ENCODE results near the gene FIGN.

The FIGN gene

DNA sequence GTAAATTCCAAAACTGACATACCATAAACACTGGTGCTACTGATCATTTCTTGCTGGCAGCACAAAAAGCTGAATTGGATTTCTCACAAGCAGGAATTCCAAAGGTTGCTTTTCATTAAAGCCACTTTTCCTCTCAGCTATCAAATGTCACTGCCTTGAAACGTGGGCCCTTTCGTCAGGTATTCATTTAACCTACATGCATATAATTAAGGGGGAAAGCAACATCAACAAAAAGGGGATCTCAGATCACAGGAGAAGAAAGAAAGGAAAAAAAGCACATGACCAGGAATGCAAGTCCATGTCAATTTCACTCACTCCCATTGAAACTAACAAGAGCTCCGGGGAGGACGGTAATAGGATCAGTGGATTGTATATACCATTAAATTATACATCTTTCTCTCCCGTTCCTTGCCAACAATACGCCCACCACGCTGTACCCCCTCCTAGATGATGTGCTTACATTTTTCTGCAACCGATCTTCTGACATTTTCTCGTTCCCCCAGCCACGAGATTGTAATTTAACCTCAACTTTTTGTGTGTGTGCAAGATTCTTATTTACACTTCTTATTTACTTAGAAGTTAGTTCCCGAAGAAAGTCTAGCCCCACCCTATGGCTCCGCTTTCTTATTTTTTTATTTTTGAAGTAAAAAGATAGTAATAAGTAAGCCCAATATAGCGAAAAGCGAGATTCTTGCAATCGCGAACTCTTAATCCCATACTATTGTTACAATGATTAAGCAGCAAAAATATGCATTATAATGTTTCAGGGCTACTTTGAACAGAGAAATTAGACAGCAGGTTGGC lies 725 bp downstream of the FIGN start:
- peak; percentile 21 for DNase-seq

DNA sequence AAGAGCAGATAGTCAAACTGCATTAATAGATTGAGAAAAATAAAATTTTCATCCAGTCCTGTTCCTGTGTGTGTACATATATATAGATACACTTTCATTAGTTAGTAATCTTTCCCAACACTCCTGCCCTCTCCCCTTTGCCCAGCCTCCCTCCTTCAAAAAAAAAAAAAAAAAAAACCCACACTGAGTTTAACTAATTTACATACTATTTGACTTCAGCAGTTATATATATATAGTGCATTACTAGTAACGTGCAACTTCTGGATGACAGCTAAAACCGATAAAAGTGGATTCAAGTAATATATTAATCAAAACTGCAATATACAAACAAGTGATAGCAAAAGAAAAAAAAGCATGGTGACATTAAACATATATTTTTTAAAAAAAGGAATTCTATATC lies 1.4 kb downstream of the FIGN start:
- DNase-seq, result no peak

DNA sequence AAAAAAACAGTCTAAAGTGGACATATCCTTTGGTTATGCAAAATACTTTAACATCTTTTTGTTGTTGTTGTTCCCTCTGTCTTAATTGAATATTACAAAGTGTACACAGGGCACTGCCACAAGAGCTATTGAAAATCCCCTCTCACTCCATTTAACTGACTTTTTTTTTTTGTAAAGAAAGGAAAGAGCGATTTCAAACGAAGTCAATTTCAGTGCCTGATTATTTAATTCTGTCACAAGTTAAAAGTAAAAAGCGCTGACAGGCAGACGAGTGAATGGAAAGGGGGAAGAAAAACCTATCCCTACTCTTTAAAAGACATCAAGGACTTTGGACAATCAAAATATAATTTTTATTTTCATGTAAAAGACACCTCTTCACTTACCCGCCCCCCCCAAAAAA lies 1.9 kb downstream of the FIGN start:
- no peak for DNase-seq

DNA sequence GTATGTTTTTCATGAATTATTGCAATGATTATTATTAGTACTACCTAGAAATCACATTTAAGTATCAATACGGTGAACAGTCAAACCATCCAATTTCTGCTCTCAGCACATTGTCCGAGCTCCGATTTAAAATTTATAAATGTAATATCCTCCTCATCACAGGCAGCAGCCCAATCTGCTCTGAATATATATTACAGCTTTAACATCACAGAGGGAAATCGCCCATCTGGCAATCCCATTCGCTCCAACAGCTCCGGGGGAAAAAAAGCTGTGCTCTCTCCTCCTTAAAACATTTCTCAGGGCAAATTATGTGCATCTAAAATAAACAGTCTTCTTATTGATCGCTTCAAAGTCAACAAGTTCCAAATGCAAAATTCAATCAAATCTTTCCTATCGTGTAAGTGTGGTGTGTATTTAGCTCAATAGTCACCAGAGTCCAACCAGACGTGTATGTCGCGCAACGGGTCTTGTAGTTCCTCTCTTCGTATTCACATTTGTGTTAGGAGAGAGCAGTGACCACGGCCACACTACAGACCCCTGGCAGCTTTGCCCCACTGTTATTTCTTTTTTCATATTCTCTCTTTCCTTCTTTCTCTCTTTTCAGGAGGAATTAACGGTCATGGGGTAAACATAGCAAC lies 2.4 kb downstream of the FIGN start:
- no peak for DNase-seq

DNA sequence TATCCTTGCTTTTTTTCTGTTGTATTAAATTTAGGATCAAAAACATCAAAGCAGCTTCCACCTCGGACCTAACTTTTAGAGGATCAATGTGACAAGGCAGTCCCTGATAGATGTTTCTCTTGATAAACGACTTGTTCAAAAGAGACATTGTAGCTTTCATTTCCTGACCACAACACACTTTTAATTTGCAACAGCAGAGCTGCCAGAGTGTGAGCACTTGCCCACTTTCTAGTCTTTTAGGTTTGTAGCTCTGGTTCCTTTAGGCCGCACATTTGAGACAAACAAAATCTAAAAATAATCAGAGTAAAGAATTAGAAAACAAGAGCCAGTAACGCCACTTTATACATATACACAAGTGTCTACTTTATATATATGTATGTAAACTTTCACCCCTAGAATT lies 3.1 kb downstream of the FIGN start:
- no peak for DNase-seq

DNA sequence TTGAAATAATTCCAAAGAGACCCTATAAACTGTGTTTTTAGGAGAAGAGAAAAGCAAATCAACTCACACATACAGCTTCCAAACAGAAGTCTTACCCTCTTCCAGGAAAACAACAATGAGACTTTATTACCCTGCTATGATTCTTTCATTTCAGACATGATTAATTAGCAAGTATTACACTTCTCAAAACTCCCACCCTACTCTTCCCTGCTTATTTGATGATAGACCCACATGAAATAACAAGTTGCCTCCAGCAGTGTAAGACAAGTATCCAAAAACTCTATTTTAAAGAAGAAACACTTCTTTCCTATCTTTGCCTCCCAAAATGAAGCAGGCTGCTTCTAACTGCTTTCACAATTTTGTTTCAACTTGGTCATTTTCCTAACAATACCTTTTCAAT lies 4.1 kb downstream of the FIGN start:
- no peak for DNase-seq

DNA sequence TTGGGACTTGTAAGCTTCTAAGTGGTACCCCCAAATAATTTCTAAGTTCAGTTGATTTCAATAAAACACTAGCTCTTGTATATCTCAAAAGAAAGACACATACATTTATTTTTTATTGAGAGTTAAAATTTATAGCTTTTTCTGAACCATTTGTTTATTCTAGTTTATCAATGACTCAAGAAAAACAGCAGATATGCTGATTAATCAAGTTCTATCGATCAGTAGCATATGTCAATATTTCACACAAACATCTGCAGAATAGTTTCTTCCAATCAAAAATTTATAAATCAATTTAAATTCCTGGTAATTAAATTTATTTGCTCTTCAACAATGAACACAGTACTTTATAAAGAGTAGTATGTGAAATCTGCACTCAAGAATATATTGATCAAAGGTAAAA lies 5.3 kb downstream of the FIGN start:
- DNase-seq, result no peak

DNA sequence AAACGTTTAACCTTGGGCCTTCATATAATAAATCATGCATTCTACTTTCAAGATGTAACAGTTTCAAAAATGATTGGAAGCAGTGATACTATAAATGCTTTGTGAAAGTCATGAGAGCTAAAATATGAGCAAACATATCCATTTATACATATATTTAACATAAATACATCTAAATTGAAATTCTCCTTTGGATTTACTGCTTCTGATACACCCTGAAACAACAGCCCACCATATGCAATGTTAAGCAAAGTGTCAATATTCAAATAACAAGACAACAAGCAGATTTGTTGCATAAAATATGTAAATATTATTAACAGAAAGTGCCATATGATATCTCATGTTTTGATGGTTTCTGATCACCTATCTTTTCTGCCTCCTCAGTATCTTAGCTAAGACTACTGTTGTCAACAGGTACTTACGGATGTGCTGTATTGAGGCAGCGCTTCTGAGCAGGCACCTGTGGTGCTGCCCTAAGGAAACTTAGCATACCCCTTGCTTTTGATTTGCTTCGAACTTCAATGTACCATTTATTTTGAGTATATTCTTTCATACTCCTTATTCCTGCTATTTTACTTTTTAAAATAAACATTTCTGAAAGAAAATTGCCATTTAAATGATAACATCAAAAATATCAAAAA lies 6.1 kb downstream of the FIGN start:
- no peak for DNase-seq

DNA sequence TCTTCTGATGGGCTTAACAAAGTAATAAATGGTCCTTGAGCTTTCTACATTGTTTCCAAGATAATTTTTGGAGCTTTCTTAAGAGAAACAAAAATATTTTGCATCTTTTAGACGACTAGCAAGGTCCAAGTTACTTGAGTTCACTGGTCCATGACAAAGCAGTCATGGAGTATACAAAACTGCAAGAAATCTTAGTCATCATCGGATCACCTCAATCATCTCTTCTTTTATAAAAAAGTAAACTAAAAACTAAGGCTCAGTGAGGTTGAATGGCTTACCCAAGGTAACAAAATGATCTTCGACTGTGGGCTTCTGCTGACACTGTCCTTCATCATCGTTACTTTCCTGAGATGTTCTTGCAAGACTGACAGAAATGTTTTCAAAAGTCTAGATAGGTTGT lies 11.9 kb downstream of the FIGN start:
- no peak for DNase-seq

DNA sequence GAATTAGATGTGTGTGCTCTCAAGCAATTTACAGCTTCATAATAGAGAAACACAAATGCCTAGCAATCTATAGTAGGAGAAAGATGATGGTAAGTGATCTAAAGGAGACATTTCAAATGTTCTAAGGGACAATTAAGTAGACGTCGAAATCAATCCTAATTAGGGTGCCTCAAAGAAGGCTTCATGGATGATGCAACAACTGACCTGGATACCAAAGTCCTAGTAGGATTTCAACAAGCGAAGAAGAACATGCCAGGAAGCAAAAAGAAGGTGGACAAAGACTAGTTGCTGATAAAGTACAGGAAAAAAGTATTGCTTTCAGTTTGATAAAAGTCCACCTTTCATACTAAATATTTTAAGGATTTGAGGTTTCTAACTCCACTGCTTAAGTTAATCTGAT lies 12.5 kb downstream of the FIGN start:
- no peak for DNase-seq

DNA sequence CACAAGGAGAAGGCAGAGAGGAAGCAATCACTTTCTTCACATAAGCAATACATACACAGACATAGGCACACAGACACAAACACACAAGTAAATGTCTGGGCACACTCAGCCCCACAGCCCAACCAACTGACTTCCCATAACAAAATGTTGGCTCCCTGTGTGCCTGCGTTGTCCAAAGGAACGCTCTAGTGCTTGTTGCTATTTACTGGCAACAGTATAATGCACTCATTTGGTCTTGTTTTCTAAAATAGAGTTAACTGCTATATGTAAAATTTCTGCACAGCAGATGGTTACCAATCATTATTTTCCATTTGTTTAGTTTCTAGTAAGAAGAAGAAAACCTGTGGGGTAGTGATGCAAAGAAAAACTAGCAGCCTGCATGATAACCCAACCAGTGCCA lies 16.5 kb downstream of the FIGN start:
- DNase-seq, result no peak

DNA sequence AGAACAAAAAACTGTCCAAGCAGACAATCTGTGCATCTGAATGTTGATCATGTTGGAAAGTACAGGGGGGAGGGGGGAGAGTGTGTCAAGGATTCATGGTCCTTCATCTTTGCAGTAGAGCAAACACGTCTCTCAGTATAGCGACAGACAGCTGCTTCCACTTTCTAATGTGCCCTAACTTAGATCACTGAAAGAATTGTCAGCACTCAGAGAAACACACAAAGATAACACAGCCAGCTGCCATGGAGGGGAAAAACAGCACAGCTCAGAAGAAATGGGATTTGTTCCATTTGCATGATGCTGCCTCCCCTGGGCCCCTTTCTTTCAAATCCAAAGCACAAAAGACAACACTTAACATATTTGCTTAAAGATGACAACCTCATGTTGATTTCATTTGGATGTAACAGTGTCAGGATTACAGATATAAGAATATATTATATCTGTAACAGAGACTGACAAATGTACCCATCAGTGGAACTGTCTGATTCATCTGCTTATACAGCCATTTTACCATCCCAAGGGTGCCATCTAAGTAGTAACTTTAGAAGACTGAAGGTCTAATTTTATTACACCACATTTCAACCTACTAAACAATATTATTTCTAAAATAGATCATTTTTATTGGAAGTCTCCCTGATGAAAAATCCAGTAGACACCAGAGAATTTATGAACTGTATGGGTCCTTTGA lies 17.7 kb downstream of the FIGN start:
- DNase-seq, result peak; percentile 61

DNA sequence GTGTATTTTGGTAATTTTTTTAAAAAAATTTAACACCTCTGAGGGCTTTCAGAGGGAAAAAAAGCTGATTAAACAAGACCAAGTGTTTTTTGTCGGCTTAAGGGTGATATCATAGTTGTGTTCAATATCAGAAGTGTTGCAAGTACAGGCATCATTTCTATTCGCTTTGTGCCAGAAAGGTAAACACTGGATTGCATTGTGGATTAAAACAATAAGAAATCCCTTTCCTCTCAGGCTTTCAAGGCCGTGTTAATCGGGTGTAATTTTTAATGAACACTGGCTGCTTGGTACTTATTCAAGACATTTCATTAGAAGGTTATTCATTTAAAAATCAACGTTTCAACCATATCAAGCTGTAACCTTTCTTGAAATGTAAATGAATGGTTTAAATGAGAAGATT lies 18.3 kb downstream of the FIGN start:
- DNase-seq, result peak; percentile 36

DNA sequence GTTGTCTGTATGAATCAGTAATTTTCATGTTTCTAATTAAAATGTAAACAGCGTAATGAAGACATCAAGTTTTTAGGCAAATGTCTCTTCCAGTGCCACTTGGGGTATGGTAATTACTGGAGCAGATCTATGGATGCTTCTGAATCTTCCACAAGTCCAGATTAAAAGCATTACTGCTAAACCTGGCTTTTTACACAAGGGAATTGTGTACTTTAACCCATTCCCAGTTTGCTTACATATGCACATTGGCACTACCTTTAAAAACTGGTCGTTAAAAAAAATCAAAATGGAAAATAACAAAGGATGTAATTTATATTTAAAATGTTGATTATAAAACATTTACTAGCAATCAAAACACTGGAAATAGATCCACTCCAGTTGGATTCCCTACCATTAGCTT lies 19.7 kb downstream of the FIGN start:
- DNase-seq, result no peak

DNA sequence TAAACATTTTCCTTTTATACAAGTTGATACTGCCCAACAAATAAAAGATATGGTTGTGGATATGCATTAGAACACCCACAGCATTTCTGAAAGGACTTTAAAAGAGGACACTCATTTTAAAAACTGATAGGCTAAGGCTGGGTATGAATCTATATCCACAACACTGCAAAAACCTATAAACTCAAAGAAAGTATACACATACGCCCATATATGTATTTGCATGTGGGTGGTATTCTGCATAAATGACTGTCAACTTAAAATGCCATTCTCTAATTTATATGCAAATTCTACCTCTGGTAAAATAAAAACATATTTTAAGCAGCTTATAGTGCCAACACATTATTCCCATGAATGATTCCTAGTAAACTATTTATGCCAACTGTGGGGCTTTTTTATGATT lies 20.1 kb downstream of the FIGN start:
- no peak for DNase-seq

DNA sequence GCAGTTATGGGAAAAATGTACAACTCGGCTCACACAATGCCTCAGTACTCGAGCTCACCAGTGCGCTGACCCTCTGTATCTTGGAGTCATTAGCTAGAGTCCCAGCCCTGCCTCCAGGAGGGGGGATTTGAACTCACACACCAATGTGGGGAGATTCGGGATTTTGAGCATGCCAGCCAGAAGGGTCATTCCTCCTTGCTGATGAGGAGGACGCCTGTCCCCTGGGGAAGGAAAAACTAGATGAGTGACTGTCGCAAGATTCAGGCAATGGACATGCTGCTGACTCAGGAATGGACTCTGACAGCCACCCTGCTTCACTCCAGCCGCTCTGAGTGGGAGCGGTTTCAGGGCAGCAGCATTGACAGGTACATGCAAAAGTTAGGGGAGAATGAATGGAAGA lies 20.6 kb downstream of the FIGN start:
- DNase-seq, result no peak

DNA sequence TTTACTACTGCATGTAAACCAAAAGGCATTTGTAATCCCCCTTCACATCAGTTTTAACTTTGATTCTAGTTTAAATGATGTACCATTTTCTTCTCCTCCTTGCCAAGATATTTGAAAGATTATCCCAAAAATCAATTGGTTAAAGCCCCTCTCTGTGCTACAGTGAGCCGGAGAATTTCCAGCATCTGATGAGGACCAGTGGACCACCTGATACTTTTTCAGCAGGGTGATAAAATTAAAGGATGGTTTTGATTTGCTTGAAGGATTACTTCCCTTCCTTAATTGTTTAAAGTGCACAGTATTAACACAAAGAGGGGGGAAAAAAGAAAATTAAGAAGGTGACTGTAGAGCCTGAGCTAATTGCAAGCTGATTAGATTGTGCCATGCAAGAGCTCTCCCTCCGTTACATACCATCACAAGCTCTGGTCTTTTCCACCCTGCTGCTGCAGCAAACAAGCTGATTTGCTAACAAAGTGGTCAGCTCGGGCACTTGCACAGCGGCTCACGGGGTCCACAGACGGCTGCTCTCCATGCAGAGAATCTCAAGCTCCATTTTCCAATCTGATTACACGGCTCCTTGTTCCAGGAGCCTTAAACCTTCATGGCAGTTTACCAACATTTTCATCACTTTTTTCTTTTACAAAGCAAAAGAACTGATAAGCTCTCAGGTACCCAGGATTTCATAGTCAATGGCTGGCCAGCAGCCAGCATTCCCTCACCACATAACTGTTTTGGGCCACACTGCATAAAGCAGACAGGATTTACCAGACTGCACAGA lies 22.1 kb downstream of the FIGN start:
- no peak for DNase-seq

DNA sequence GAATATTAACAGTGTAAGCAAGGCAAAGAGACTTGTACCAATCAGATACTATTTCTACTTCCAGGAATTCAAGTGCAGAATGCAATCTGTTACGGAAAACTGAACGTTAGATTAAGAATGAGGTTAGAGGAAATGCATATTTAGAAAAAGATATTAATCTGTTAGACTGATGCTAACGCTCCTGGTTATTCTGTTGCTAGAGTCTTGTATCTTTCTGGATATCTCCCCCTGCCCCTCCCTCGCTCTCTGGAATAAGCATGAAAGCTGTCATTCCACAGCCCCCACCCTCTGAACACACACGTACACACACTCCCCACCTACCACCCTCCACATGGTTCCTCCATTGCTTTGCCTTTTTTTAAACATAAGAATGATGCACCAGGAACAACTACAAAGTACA lies 24.1 kb downstream of the FIGN start:
- DNase-seq, result no peak

DNA sequence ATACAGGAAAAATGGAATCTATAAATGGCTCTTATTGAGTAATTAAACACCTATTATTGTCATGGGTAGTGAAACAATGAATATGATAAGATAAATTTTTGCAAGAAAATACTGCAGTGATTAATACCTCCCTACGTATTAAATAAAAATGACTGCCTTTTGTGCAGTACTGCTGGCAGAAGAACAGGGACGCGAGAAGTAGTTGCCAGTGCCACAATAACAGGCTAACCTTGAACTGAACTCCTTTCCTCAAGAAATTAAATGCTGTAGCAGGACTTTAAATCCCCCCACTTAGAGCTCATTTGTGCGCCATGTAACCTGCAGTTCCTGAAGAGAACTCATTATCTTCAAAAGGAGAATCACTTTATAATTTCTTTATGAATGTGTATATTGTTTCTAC lies 24.6 kb downstream of the FIGN start:
- no peak for DNase-seq

DNA sequence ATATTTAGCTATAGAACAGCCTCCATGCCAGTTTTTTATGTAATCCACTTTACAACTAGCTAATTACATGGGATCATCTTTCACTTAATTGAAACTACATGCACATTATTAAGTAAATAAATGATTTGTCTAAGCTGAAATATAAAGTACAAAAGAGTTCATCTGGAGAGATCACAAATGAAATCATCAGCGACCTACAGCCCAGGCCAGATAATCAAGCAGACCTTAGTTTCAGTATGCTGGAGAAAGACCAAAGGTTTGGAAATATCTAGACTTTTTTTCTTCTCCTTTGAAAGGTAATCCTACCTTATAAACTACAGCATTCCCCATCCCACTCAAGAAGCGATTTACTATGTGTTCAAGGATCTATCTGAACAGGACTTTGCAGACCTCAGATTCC lies 26.5 kb downstream of the FIGN start:
- DNase-seq, result no peak

DNA sequence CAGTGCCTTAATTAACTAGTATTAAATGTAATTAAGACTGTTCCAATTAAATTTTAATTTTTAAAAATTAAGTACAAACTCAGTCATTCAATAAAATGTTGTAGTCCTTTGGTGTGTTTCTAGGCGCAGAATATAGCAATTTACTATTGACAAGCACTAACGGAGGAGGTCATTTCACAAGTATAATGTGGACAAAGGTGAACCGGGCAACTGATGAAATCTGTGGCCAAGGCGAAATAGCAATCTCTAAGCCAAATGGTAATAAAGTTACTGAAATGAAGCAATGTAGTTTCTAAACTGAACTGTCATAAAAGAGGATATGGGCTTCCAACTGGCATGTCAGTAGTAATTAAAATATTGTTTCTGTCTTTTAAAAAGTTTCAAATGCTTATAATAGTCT lies 27.5 kb downstream of the FIGN start:
- DNase-seq, result no peak

DNA sequence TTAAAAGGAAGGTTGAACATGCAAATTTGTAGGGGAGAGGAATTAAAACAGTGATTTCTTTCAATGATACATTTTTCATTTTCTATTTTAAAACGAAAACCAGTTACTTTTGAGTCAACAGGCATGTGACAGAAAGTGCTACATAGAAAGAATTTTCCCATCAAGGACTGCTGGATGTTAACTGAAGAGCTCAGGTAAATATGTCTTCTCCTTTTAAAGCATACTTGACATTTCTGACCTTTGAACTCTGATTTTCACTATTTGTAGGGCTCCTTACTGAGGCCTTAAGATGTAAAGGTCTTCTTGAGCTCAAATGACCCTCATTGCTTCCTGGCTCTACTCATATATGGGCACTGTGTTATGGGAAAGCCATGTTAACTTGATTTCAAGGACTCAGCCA lies 32.4 kb downstream of the FIGN start:
- no peak for DNase-seq

Measured in NCI-H345 (cell line).